GM10248 (cell line): Measurements from ENCODE around the gene AKAP7.

Experiments used
- CTCF ChIA-PET: fragments of 300-600 bp; sonication (Branson Sonifier 250); formaldehyde crosslinking; extraction: SDS; loops from one replicate; lab custom pipeline; 2021; ENCODE audit warnings: antibody characterized with exemption; lab: Yijun Ruan, JAX
- POLR2A ChIA-PET: fragments of 350-650 bp; sonication (Branson Sonifier 250); formaldehyde crosslinking; extraction: SDS; loops from one replicate; lab custom pipeline; 2020; ENCODE audit warnings: antibody characterized with exemption; lab: Yijun Ruan, JAX
- DNase-seq: peaks from one replicate; pipeline ENCODE4 v3.0.0; 2012; ENCODE audit errors: extremely low spot score
- TF ChIP-seq, protein P1 (sequence below): IDR thresholded peaks from 2 replicates; pipeline ENCODE4 v1.5.1; 2012; ENCODE audit warnings: mild to moderate bottlenecking, low read depth; ENCODE audit errors: extremely low read depth, missing control alignments, control extremely low read depth

The AKAP7 gene

DNA sequence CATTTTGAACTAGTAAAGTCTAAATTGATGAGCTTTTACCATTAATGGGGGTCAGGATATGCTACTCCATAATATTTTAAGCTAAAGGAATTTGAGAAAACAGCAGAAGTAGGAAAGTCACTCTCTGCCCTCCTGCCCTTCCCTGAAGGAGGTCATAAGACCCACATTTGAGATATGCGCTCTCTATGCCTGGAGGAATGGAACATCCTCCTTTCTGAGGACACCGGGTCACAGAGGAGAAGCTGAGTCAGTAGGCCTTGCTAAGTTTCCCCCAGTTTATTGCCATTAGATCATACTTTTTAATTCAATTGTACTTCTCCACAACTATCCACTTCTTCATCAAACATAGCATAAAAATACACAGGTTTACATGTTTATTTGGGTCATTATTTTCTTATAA, 40.3 kb downstream of the AKAP7 start:
- DNase-seq, result no peak
- TF ChIP-seq, protein P1, sequence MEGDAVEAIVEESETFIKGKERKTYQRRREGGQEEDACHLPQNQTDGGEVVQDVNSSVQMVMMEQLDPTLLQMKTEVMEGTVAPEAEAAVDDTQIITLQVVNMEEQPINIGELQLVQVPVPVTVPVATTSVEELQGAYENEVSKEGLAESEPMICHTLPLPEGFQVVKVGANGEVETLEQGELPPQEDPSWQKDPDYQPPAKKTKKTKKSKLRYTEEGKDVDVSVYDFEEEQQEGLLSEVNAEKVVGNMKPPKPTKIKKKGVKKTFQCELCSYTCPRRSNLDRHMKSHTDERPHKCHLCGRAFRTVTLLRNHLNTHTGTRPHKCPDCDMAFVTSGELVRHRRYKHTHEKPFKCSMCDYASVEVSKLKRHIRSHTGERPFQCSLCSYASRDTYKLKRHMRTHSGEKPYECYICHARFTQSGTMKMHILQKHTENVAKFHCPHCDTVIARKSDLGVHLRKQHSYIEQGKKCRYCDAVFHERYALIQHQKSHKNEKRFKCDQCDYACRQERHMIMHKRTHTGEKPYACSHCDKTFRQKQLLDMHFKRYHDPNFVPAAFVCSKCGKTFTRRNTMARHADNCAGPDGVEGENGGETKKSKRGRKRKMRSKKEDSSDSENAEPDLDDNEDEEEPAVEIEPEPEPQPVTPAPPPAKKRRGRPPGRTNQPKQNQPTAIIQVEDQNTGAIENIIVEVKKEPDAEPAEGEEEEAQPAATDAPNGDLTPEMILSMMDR, result no peak
- CTCF ChIA-PET, result interaction anchor here (1.7 kb wide), 1 partner anchor 453 kb away, joined by 3 read pairs; the partner anchor contains the start of gene MED23
- POLR2A ChIA-PET, result no interaction called here

DNA sequence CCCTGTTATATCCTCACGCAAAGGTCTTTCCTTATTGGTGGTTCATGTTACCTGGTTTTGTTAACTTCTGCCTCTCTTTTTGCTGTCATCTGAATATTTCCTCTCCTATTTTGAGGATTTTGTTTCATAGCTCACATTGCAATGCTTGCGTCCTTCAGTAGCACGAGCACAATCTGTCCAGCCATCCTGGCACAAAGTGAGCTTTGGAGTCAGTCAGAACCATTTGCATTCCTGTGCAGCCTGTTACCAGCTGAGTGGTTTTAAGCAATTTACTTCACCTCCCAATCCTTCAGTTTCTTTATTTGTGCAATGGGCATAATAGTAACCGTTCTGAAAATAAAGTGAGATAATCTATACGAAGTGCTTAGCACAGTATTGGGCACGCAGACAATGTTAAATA, 42.7 kb downstream of the AKAP7 start:
- TF ChIP-seq, protein P1, result no peak
- DNase-seq, result no peak
- POLR2A ChIA-PET, result no interaction called here
- CTCF ChIA-PET, result interaction anchor here (0.7 kb wide), 1 partner anchor 293 kb away, joined by 3 read pairs; no protein-coding TSS in a partner anchor

DNA sequence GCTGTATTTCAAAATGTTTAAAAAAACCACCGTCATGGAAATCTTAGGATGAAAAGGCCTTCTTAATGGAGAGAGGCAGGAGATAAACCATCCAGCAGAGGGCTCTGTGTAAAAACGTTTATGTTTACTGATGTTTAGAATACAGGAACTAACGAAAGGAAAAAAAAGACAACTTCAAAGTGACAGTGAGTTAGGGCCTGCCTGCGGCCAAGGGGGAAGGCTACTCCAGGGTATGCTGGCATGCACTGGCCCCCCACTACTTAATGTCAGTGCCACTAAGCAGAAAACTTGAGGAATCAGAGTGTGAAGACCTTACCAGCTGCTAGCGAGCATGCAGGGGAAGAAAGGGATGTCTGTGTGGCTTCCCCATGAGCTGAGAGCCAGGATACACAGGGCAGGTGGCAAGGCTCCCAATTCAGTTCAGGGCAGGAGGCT, 47.7 kb downstream of the AKAP7 start:
- no peak for DNase-seq
- TF ChIP-seq, protein P1, result peak; percentile 19
- ChIA-PET POLR2A (no interaction called here), CTCF (interaction anchor here (0.9 to 2.1 kb wide), 8 partner anchors 9 to 445 kb away, joined by 3 to 9 read pairs (median 4); partner anchors contain the start of gene MED23)

DNA sequence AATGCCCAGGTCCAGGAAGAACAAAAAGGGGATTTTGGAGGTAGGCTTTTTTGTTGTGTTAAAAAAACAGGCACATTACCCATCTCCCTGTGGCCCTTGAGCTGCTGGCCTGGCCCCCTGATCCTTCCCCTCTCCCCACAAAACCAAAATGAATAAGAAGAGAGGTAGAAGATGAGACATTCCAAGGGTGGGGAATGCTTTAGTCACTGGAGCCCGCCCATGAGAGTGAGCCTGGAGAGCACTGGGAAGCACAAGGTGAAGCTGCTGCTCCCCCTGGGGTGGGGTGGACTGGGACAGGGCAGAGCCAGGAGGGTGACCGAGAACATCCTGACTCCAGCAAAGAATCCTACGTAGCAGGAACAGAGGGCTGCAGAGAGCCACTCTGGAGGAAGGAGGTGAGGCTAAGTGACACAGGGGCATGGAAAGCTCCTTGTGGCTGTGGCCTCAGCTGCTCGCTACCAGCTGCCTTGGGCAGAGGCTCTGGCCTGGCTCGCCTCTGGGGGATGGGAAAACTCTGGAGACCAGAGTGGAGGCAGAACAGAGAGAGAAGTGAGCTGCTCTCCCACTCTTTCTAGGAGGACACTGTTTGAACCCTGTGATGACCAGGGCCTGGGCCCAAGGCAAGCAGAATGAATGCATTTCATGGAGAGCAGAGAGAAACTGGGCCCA, 48.3 kb downstream of the AKAP7 start:
- CTCF ChIA-PET, result interaction anchor here (0.9 to 2.1 kb wide), 8 partner anchors 9 to 445 kb away, joined by 3 to 9 read pairs (median 4); partner anchors contain the start of gene MED23

DNA sequence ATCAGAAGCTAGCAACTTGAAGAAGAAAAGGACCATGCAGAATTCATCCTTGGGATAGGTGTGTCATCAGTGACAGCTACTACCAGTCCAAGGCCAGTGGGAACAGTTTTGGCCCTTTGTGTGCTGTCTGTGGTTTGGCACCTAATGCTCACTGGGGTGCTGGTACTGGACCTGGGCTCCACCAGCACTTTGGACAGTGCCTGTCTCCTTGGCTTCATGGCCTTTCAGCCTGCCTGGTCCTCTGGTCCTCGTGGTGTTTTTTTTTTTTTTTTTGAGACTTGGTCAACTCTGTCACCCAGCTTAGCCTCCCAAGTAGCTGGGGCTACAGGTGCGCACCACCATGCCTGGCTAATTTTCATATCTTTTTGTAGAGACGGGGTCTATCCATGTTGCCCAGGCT, 56.3 kb downstream of the AKAP7 start:
- CTCF ChIA-PET, result interaction anchor here (0.6 to 4.0 kb wide), 4 partner anchors 8 to 436 kb away, joined by 3 to 18 read pairs (median 5); partner anchors contain the start of gene MED23
- TF ChIP-seq, protein P1, result no peak
- POLR2A ChIA-PET, result no interaction called here
- no peak for DNase-seq

More for the DNA sequence above, 48.3 kb downstream of the AKAP7 start:
- TF ChIP-seq, protein P1, result no peak
- POLR2A ChIA-PET, result no interaction called here
- no peak for DNase-seq

DNA sequence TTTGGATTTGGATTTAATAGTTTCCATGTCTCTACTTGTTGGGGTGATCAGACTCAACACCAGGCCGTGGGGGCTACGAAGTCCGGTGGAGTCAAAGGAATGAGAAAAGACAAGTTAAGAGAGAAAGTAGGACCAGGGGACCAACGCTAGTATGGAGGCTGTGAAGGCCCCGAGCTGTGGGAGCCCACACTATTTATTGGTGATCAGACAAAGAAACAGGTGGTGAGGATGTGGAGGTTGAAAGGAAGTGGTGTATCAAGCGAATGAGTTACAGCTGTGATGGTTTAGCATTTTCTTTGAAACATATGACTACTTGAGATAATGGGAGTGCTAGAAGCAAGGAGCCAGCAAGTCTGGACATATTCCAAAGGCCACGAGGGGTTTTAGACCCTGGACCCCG, 62.4 kb downstream of the AKAP7 start:
- TF ChIP-seq, protein P1, result no peak
- POLR2A ChIA-PET, result no interaction called here
- DNase-seq, result no peak
- CTCF ChIA-PET, result interaction anchor here (1.3 to 4.0 kb wide), 3 partner anchors 312 to 431 kb away, joined by 3 to 26 read pairs (median 18); partner anchors contain the start of gene MED23
